Measurements from ENCODE around the gene RNF167.

Gene RNF167

GRCh38 chr17:4939796-4940554 is at the start of gene RNF167, which contains the start of gene SLC25A11:
TSS of gene RNF167 (plus strand) at chr17:4940268. CDS start at chr17:4940910, 642 bp downstream.
TSS of gene SLC25A11 (minus strand) at chr17:4940046. CDS start at chr17:4939910, 136 bp downstream.
- peak; percentile 90 for DNase-seq (ENCODE audit: low read depth)

GRCh38 chr17:4891411-4892410 is 48.4 kb upstream of the RNF167 start:
- DNase-seq (ENCODE audit: low read depth), result no peak

GRCh38 chr17:4892499-4893221 is 47.4 kb upstream of the RNF167 start:
- no peak for DNase-seq (ENCODE audit: low read depth)

- DNase-seq (ENCODE audit: low read depth), result no peak
These were observed 46.8 kb upstream of the RNF167 start for GRCh38 chr17:4893272-4893671.

- DNase-seq (ENCODE audit: low read depth), result no peak
These were observed 46.1 kb upstream of the RNF167 start for GRCh38 chr17:4893721-4894560.

GRCh38 chr17:4895121-4895520 is 44.9 kb upstream of the RNF167 start:
- DNase-seq (ENCODE audit: low read depth), result no peak

- DNase-seq (ENCODE audit: low read depth), result no peak
These were observed 44.3 kb upstream of the RNF167 start for GRCh38 chr17:4895657-4896331.

GRCh38 chr17:4896332-4897197 is 43.5 kb upstream of the RNF167 start:
- DNase-seq (ENCODE audit: low read depth), result no peak

GRCh38 chr17:4897198-4897687 is 42.8 kb upstream of the RNF167 start:
- DNase-seq (ENCODE audit: low read depth), result no peak

- DNase-seq (ENCODE audit: low read depth), result no peak
These were observed 42.3 kb upstream of the RNF167 start for GRCh38 chr17:4897785-4898184.

GRCh38 chr17:4898351-4898750 is 41.7 kb upstream of the RNF167 start:
- DNase-seq (ENCODE audit: low read depth), result no peak

- peak; percentile 15 for DNase-seq (ENCODE audit: low read depth)
These were observed 41.1 kb upstream of the RNF167 start for GRCh38 chr17:4898927-4899326.

- DNase-seq (ENCODE audit: low read depth), result peak; percentile 95
These were observed 40.5 kb upstream of the RNF167 start, which contains the start of gene C17orf107 for GRCh38 chr17:4899341-4900230. TSS of gene C17orf107 (plus strand) at chr17:4899536. CDS start at chr17:4899763, 227 bp downstream.

- peak; percentile 30 for DNase-seq (ENCODE audit: low read depth)
These were observed 39.6 kb upstream of the RNF167 start for GRCh38 chr17:4900231-4901107.

- no peak for DNase-seq (ENCODE audit: low read depth)
These were observed 38.9 kb upstream of the RNF167 start for GRCh38 chr17:4901108-4901647.

- DNase-seq (ENCODE audit: low read depth), result no peak
These were observed 38.3 kb upstream of the RNF167 start for GRCh38 chr17:4901648-4902344.

Measured in activated T-helper 9 cell treated with anti-CD3 and anti-CD28 coated beads, Interleukin-2, amount 50 U/mL, for 16 hours (primary cell).